HCT116 (cell line): Measurements from ENCODE around the gene TRAF3IP1. TPM values are rescaled to one million over a fixed set of nuclear protein-coding genes. Genes with fewer than 3 reads are reported as not detected.

Experiments used
- ATAC-seq: fragments of 200-7000 bp; cut with Tn5 transposase; 2 replicates; pipeline ENCODE4 v1.9.1; 2020; ENCODE audit warnings: mild to moderate bottlenecking, moderate library complexity
- BruUV-seq: library from RNA; stranded (reverse); fragments of 400-500 nt; replicated peaks from 2 replicates; lab custom pipeline; 2021; lab: Mats Ljungman, UMichigan
- CTCF ChIA-PET: fragments of 300-600 bp; sonication (Branson Sonifier 250); formaldehyde crosslinking; loops from one replicate; lab custom pipeline; 2021; ENCODE audit warnings: antibody characterized with exemption; lab: Charles Lee
- POLR2A ChIA-PET: fragments of 300-600, 350-600 bp; sonication (Branson Sonifier 250); formaldehyde crosslinking; loops from one replicate; lab custom pipeline; 2021; ENCODE audit warnings: antibody characterized with exemption; lab: Charles Lee
- RAD21 ChIA-PET, 2 experiments: fragments of 300-600 bp; sonication (Branson Sonifier 250); formaldehyde crosslinking; loops; one replicate each; lab custom pipeline; 2023; ENCODE audit warnings: low total read pairs in 2 of 2; ENCODE audit not compliant: uncharacterized antibody in 2 of 2, unreplicated experiment in 2 of 2, low non-redundant PET in 1 of 2; lab: Charles Lee
- DNase-seq: peaks from one replicate; pipeline ENCODE4 v3.0.0-alpha.2; 2010; ENCODE audit warnings: low read depth, low spot score
- H2AFZ ChIP-seq: fragments of 200-600 bp; shearing (Covaris generic), sonication (generic); 2 replicates; pipeline ENCODE4 v1.6.1; 2017; ENCODE audit warnings: low read depth, mixed run types, mixed read lengths, antibody characterized with exemption, low read length; ENCODE audit not compliant: poor library complexity, severe bottlenecking
- H3K27ac ChIP-seq: 2 replicates; pipeline ENCODE4 v1.5.1; 2012; ENCODE audit warnings: low read depth, low read length
- H3K27me3 ChIP-seq: fragments of 200-600 bp; sonication (generic); 2 replicates; pipeline ENCODE4 v1.6.1; 2016; ENCODE audit warnings: mixed run types, low read length, mixed read lengths; ENCODE audit not compliant: insufficient read depth
- H3K36me3 ChIP-seq, 2 experiments: fragments of 200-500 bp in 1 of 2; fragments of 200-600 bp in 1 of 2; sonication (Bioruptor generic) in 1 of 2; sonication (generic) in 1 of 2; 2 replicates each; pipeline versions ENCODE4 v1.5.1 to v1.6.1; 2014 to 2016; ENCODE audit warnings: low read length in 2 of 2, inconsistent platforms in 1 of 2, mixed read lengths in 1 of 2, mixed run types in 1 of 2; ENCODE audit not compliant: insufficient read depth in 2 of 2, control insufficient read depth in 1 of 2
- H3K4me1 ChIP-seq, 2 experiments: fragments of 200-600 bp in 1 of 2; sonication (generic) in 1 of 2; 2 replicates each; pipeline versions ENCODE4 v1.5.1 to v1.6.1; 2012 to 2017; ENCODE audit warnings: low read length in 2 of 2, inconsistent platforms in 1 of 2, mild to moderate bottlenecking in 1 of 2, mixed read lengths in 1 of 2, mixed run types in 1 of 2, moderate library complexity in 1 of 2; ENCODE audit not compliant: insufficient read depth in 2 of 2, control insufficient read depth in 1 of 2
- H3K4me2 ChIP-seq: fragments of 200-600 bp; sonication (generic); 2 replicates; pipeline ENCODE4 v1.6.1; 2017; ENCODE audit warnings: mixed run types, low read length, mixed read lengths
- H3K4me3 ChIP-seq, 2 experiments: fragments of 200-600 bp in 1 of 2; sonication (generic) in 1 of 2; replicated peaks in 1 of 2; 2 replicates each; pipeline ENCODE4 v1.5.1; 2011 to 2016; ENCODE audit warnings: low read length in 2 of 2, control low read depth in 1 of 2, low read depth in 1 of 2, mild to moderate bottlenecking in 1 of 2, mixed read lengths in 1 of 2, mixed run types in 1 of 2
- H3K79me2 ChIP-seq: fragments of 200-600 bp; sonication (generic); 2 replicates; pipeline ENCODE4 v1.6.1; 2017; ENCODE audit warnings: mild to moderate bottlenecking, mixed run types, low read length, moderate library complexity, mixed read lengths; ENCODE audit not compliant: insufficient read depth
- H3K9ac ChIP-seq: fragments of 200-600 bp; sonication (generic); 2 replicates; pipeline ENCODE4 v1.6.1; 2016; ENCODE audit warnings: low read length, mixed read lengths
- H3K9me2 ChIP-seq: fragments of 200-600 bp; sonication (generic), shearing (Covaris generic); 2 replicates; pipeline ENCODE4 v1.6.1; 2017; ENCODE audit warnings: mixed run types, mild to moderate bottlenecking, moderate library complexity; ENCODE audit not compliant: insufficient read depth
- H3K9me3 ChIP-seq, 2 experiments: fragments of 200-500 bp in 1 of 2; fragments of 200-600 bp in 1 of 2; sonication (Bioruptor generic) in 1 of 2; sonication (generic) in 1 of 2; 2 replicates each; pipeline ENCODE4 v1.6.1; 2014 to 2017; ENCODE audit warnings: low read length in 2 of 2, mixed read lengths in 2 of 2, inconsistent platforms in 1 of 2, low read depth in 1 of 2, mild to moderate bottlenecking in 1 of 2, mixed run types in 1 of 2, moderate library complexity in 1 of 2; ENCODE audit not compliant: control insufficient read depth in 1 of 2, insufficient read depth in 1 of 2
- H4K20me1 ChIP-seq: fragments of 200-600 bp; sonication (generic), shearing (Covaris generic); 2 replicates; pipeline ENCODE4 v1.6.1; 2017; ENCODE audit warnings: mixed run types, mild to moderate bottlenecking, moderate library complexity; ENCODE audit not compliant: insufficient read depth
- CBX3 ChIP-seq: IDR thresholded peaks from 2 replicates; pipeline ENCODE4 v1.6.1; 2012; ENCODE audit warnings: low read depth
- CEBPB ChIP-seq: IDR thresholded peaks from 2 replicates; pipeline ENCODE4 v1.6.1; 2012; ENCODE audit warnings: low read depth
- CTCF ChIP-seq, 3 experiments: fragments of 200-600 bp in 1 of 3; sonication (generic) in 1 of 3; IDR thresholded peaks in 2 of 3; conservative IDR thresholded peaks in 1 of 3; 2 replicates each; pipeline ENCODE4 v1.5.1; 2012 to 2017; ENCODE audit warnings: low read depth in 2 of 3, low read length in 2 of 3, antibody characterized with exemption in 1 of 3, borderline replicate concordance in 1 of 3, control low read depth in 1 of 3, mild to moderate bottlenecking in 1 of 3, mixed read lengths in 1 of 3, mixed run types in 1 of 3, moderate library complexity in 1 of 3; ENCODE audit not compliant: insufficient read depth in 1 of 3
- EGR1 ChIP-seq: IDR thresholded peaks from 2 replicates; pipeline ENCODE4 v1.6.1; 2012; ENCODE audit warnings: low read depth
- ELF1 ChIP-seq: IDR thresholded peaks from 2 replicates; pipeline ENCODE4 v1.6.1; 2012; ENCODE audit warnings: low read depth, borderline replicate concordance
- EZH2 ChIP-seq: fragments of 200-600 bp; sonication (generic); IDR thresholded peaks from 2 replicates; pipeline ENCODE4 v1.6.1; 2017; ENCODE audit warnings: antibody characterized with exemption, mixed run types
- EZH2phosphoT487 ChIP-seq: fragments of 200-600 bp; IDR thresholded peaks from 2 replicates; pipeline ENCODE4 v1.6.1; 2018; ENCODE audit warnings: antibody characterized with exemption, borderline replicate concordance
- FOSL1 ChIP-seq: IDR thresholded peaks from 2 replicates; pipeline ENCODE4 v1.6.1; 2012; ENCODE audit warnings: low read depth
- JUND ChIP-seq: IDR thresholded peaks from 2 replicates; pipeline ENCODE4 v1.6.1; 2012
- POLR2A ChIP-seq: IDR thresholded peaks from 2 replicates; pipeline ENCODE4 v1.7.0; 2011; ENCODE audit warnings: borderline replicate concordance; ENCODE audit not compliant: insufficient read depth, insufficient read length; ENCODE audit errors: extremely low read depth
- POLR2AphosphoS5 ChIP-seq: IDR thresholded peaks from 2 replicates; pipeline ENCODE4 v1.6.1; 2011; ENCODE audit warnings: mild to moderate bottlenecking, low read depth, low read length, moderate library complexity
- RAD21 ChIP-seq: IDR thresholded peaks from 2 replicates; pipeline ENCODE4 v1.6.1; 2012; ENCODE audit warnings: low read depth, mild to moderate bottlenecking
- SIN3A ChIP-seq: IDR thresholded peaks from 2 replicates; pipeline ENCODE4 v1.6.1; 2012; ENCODE audit warnings: low read depth
- SP1 ChIP-seq: IDR thresholded peaks from 2 replicates; pipeline ENCODE4 v1.6.1; 2012; ENCODE audit warnings: low read depth
- TCF7L2 ChIP-seq: IDR thresholded peaks from 2 replicates; pipeline ENCODE4 v1.7.0; 2011; ENCODE audit warnings: borderline replicate concordance, inconsistent platforms; ENCODE audit not compliant: insufficient read depth, insufficient read length; ENCODE audit errors: extremely low read depth
- YY1 ChIP-seq: IDR thresholded peaks from 2 replicates; pipeline ENCODE4 v1.6.1; 2011; ENCODE audit warnings: low read length, low read depth, moderate library complexity, mild to moderate bottlenecking; ENCODE audit not compliant: insufficient replicate concordance; ENCODE audit errors: extremely low read depth
- ZFX ChIP-seq: fragments of 450-650 bp; IDR thresholded peaks from 2 replicates; pipeline ENCODE4 v1.6.1; 2017
- intact Hi-C: fragments of 100-400 bp; cut with micrococcal nuclease; formaldehyde crosslinking; loops from 2 replicates; pipeline ENCODE4 v1.10.0; 2022
- total RNA-seq: library from RNA; stranded (reverse); gene quantifications from one replicate; pipeline ENCODE4 v1.2.1, GENCODE V29; 2021; ENCODE audit not compliant: unreplicated experiment
- TF ChIP-seq, protein P1 (sequence below): IDR thresholded peaks from 2 replicates; pipeline ENCODE4 v1.6.1; 2011; ENCODE audit warnings: mild to moderate bottlenecking, low read length, moderate library complexity; ENCODE audit not compliant: insufficient replicate concordance; ENCODE audit errors: extremely low read depth
- TF ChIP-seq, protein P2 (sequence below): IDR thresholded peaks from 2 replicates; pipeline ENCODE4 v1.6.1; 2012; ENCODE audit warnings: low read depth

Gene TRAF3IP1
- total RNA-seq, 1 experiment from 2014 or later = 19.4 TPM

GRCh38 chr2:238314576-238314975 is 5.7 kb upstream of the TRAF3IP1 start:
- Histone ChIP-seq H3K4me1 (peaks cover 2 to 3% of the 10 kb centered on the region in 2 experiments; a peak in 2 of 4 replicates), H4K20me1 (no peaks in the 10 kb centered on the region), H3K4me3 (no peak overlapping the region), H3K9me2 (no peaks in the 10 kb centered on the region), H3K9me3 (0 out of 4 replicates have a peak, but pooled peaks cover 0 to 3% of the 10 kb centered on the region in 2 experiments), H3K4me2 (no peak overlapping the region), H3K27me3 (no peaks in the 10 kb centered on the region), H3K27ac (no peak overlapping the region), H3K36me3 (no peaks in the 10 kb centered on the region), H3K9ac (no peak overlapping the region), H3K79me2 (no peaks in the 10 kb centered on the region), H2AFZ (no peak overlapping the region)
- ChIA-PET CTCF (no interaction called here), RAD21 (no interaction called here), POLR2A (no interaction called here)
- ATAC-seq = no peak
- no peak for TF ChIP-seq SIN3A
- TF ChIP-seq ZFX = no peak
- TF ChIP-seq POLR2A = no peak
- no peak for TF ChIP-seq FOSL1
- TF ChIP-seq, protein P1, sequence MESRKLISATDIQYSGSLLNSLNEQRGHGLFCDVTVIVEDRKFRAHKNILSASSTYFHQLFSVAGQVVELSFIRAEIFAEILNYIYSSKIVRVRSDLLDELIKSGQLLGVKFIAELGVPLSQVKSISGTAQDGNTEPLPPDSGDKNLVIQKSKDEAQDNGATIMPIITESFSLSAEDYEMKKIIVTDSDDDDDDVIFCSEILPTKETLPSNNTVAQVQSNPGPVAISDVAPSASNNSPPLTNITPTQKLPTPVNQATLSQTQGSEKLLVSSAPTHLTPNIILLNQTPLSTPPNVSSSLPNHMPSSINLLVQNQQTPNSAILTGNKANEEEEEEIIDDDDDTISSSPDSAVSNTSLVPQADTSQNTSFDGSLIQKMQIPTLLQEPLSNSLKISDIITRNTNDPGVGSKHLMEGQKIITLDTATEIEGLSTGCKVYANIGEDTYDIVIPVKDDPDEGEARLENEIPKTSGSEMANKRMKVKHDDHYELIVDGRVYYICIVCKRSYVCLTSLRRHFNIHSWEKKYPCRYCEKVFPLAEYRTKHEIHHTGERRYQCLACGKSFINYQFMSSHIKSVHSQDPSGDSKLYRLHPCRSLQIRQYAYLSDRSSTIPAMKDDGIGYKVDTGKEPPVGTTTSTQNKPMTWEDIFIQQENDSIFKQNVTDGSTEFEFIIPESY = no peak
- TF ChIP-seq CEBPB = no peak
- no peak for TF ChIP-seq ELF1
- TF ChIP-seq, protein P2, sequence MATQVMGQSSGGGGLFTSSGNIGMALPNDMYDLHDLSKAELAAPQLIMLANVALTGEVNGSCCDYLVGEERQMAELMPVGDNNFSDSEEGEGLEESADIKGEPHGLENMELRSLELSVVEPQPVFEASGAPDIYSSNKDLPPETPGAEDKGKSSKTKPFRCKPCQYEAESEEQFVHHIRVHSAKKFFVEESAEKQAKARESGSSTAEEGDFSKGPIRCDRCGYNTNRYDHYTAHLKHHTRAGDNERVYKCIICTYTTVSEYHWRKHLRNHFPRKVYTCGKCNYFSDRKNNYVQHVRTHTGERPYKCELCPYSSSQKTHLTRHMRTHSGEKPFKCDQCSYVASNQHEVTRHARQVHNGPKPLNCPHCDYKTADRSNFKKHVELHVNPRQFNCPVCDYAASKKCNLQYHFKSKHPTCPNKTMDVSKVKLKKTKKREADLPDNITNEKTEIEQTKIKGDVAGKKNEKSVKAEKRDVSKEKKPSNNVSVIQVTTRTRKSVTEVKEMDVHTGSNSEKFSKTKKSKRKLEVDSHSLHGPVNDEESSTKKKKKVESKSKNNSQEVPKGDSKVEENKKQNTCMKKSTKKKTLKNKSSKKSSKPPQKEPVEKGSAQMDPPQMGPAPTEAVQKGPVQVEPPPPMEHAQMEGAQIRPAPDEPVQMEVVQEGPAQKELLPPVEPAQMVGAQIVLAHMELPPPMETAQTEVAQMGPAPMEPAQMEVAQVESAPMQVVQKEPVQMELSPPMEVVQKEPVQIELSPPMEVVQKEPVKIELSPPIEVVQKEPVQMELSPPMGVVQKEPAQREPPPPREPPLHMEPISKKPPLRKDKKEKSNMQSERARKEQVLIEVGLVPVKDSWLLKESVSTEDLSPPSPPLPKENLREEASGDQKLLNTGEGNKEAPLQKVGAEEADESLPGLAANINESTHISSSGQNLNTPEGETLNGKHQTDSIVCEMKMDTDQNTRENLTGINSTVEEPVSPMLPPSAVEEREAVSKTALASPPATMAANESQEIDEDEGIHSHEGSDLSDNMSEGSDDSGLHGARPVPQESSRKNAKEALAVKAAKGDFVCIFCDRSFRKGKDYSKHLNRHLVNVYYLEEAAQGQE = no peak
- TF ChIP-seq YY1 = no peak
- TF ChIP-seq EGR1 = no peak
- no peak for TF ChIP-seq SP1
- TF ChIP-seq TCF7L2 = no peak
- no peak for TF ChIP-seq JUND
- no peak for TF ChIP-seq CTCF (IDR thresholded peaks at IDR 0.05 in 2 of 3, conservative IDR thresholded peaks at IDR 0.05 in 1 of 3; ENCODE audit: borderline replicate concordance in 1 of 3, insufficient read depth in 1 of 3, low read depth in 2 of 3, low read length in 2 of 3)
- no peak for TF ChIP-seq EZH2
- no peak for TF ChIP-seq EZH2phosphoT487
- TF ChIP-seq POLR2AphosphoS5 = no peak
- TF ChIP-seq CBX3 = no peak
- no peak for TF ChIP-seq RAD21
- BruUV-seq = no TSS peak
- DNase-seq = no peak
- intact Hi-C loops = no loop called here
